ENCODE results near the gene SERPIND1. TPM values are rescaled to one million over a fixed set of nuclear protein-coding genes. Genes with fewer than 3 reads are reported as not detected.
A peak's percentile ranks its signal among the peaks of the same experiment; 100 is the strongest.

Gene SERPIND1
- total and polyA plus RNA-seq, 7 donors = 0.03 to 0.12 (median 0.07) TPM; not detected in 4

GRCh38 chr22:20751185-20751851 lies 22.6 kb upstream of the SERPIND1 start:
- no peak for TF ChIP-seq CTCF (IDR thresholded peaks at IDR 0.05)
- ATAC-seq (peak in 3 of 4 donors; percentile 5 to 10 (median 9)), DNase-seq (no peak)
- Histone ChIP-seq H3K27me3 (ENCODE audit: insufficient read depth in 3 of 3, low read length in 2 of 3) (no peaks in the 10 kb centered on the region), H3K36me3 (ENCODE audit: insufficient read depth in 1 of 2, low read depth in 1 of 2) (peaks cover 0 to 68% of the 10 kb centered on the region in 2 donors), H3K27ac (peak overlapping the region; percentile 62), H3K9me3 (no peaks in the 10 kb centered on the region), H3K4me3 (no peak overlapping the region), H3K4me1 (peaks cover 13% of the 10 kb centered on the region)
- intact Hi-C loops (cut with DNase I) = no loop called here
- WGBS, 3 donors = 90 to 94% (median 93%) methylated on average over 18 of the region's 18 CpGs

DNA sequence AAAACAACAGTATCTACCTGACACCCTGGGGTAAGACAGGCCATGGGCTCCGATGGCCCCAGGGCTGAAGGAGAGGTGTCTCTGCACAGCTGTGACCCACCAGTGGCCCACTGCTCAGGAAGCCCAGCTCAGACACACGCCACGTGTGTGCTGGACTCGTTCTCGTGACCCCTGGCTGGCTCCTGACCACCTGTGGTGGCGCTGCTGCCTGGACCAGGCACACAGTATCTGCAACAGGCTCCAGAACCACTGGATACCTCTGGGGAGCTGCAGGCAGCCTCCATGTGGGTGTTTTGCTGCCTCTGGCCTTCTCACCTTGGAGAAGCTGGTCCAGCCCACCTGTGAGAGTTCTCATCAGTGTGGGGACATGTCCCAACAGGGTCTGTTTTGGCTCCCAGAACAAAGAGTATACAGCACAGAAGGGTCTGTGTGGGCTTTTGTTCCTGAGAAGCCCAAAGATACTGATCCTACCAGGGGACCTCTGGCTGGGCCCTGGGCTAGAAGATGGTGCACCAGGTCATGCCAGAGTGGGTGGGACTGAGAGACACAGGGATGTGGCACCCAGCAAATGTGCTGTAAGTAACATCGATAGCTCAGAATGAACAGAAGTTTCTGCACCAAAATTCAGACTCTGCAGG lies 21.7 kb upstream of the SERPIND1 start:
- Histone ChIP-seq H3K9me3 (no peaks in the 10 kb centered on the region), H3K27me3 (ENCODE audit: insufficient read depth in 3 of 3, low read length in 2 of 3) (no peaks in the 10 kb centered on the region), H3K4me3 (no peak overlapping the region), H3K36me3 (ENCODE audit: insufficient read depth in 1 of 2, low read depth in 1 of 2) (peaks cover 0 to 59% of the 10 kb centered on the region in 2 donors), H3K4me1 (peaks cover 13% of the 10 kb centered on the region), H3K27ac (no peak overlapping the region)
- 89 to 94% (median 92%) methylated on average over 7 of the region's 7 CpGs for WGBS, 3 donors
- intact Hi-C loops (cut with DNase I) = no loop called here
- ATAC-seq (no peak), DNase-seq (no peak)
- TF ChIP-seq CTCF (IDR thresholded peaks at IDR 0.05) = no peak

DNA sequence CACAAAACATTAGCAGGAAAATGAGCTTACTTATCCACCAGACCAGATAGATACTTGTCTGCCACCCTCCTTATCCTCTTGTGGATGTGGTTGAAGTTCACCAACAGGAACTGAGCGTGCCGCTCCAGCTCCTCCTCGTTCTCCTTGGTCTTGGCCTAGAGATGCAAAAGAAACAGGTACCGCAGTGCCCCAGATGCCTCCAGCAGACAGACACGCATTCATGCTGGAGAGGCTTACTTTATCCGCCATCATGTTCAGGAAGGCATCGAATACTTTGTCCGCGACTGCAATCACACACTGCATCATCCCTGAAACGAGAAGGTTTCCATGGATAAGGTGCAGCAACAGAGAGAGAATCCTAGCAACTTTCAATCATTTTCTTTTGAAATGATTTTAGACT lies 21.0 kb upstream of the SERPIND1 start:
- Histone ChIP-seq H3K27ac (no peak overlapping the region), H3K9me3 (no peaks in the 10 kb centered on the region), H3K4me1 (peaks cover 13% of the 10 kb centered on the region), H3K4me3 (no peak overlapping the region), H3K27me3 (ENCODE audit: insufficient read depth in 3 of 3, low read length in 2 of 3) (no peaks in the 10 kb centered on the region), H3K36me3 (ENCODE audit: insufficient read depth in 1 of 2, low read depth in 1 of 2) (peaks cover 0 to 57% of the 10 kb centered on the region in 2 donors)
- intact Hi-C loops (cut with DNase I) = no loop called here
- 95 to 98% (median 97%) methylated on average over 10 of the region's 10 CpGs for WGBS, 3 donors
- DNase-seq (no peak), ATAC-seq (no peak)
- no peak for TF ChIP-seq CTCF (IDR thresholded peaks at IDR 0.05)

DNA sequence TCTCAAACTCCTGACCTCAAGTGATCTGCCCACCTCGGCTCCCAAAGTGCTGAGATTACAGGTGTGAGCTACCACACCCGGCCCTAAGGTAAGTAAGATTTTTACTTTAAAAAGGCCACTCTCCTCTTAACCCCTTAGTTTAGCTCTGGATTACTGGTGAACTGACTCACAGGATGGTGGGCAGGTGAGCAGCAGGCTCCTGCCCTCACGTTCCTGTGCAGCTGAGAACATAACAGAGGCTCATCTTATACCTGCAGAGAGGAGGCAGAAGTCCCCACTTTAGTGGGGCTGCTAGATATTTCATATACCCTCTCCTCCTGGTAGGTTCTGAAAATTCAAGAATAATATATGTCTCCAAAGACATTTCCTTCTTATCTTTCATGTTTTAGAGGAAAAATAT lies 17.1 kb upstream of the SERPIND1 start:
- DNase-seq (no peak), ATAC-seq (no peak)
- Histone ChIP-seq H3K4me1 (no peaks in the 10 kb centered on the region), H3K4me3 (no peak overlapping the region), H3K27ac (no peak overlapping the region), H3K27me3 (ENCODE audit: insufficient read depth in 3 of 3, low read length in 2 of 3) (no peaks in the 10 kb centered on the region), H3K9me3 (no peaks in the 10 kb centered on the region), H3K36me3 (ENCODE audit: insufficient read depth in 1 of 2, low read depth in 1 of 2) (peaks cover 5 to 64% of the 10 kb centered on the region in 2 donors)
- intact Hi-C loops (cut with DNase I) = no loop called here
- 95 to 97% (median 96%) methylated on average over 3 of the region's 3 CpGs for WGBS, 3 donors
- TF ChIP-seq CTCF (IDR thresholded peaks at IDR 0.05) = no peak
